Measurements from ENCODE around the gene STUB1.

Gene STUB1

GRCh38 chr16:722835-723633 lies 42.8 kb downstream of the STUB1 start:
- DNase-seq = no peak

- no peak for DNase-seq
Measured at GRCh38 chr16:723695-724094, 43.5 kb downstream of the STUB1 start.

- DNase-seq = no peak
Measured at GRCh38 chr16:724188-725040, 44.2 kb downstream of the STUB1 start.

GRCh38 chr16:725041-725376 lies 44.8 kb downstream of the STUB1 start:
- DNase-seq = no peak

- peak in 1 of 56 donors; percentile 43 for DNase-seq
Measured at GRCh38 chr16:725463-726187, 45.4 kb downstream of the STUB1 start.

DNA sequence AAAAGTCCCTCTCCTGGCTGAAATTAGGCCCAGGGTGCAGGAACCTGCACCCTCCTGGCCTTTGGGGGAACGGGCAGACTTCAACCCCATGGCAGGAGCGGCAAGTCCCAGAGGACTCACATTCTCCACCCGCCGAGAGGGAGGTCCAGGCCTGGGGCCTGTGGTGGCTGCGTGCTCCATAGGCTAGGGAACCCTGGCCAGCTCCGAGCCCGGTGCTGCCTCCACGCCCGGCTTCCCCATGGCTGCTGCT lies 45.9 kb downstream of the STUB1 start:
- DNase-seq = no peak

DNA sequence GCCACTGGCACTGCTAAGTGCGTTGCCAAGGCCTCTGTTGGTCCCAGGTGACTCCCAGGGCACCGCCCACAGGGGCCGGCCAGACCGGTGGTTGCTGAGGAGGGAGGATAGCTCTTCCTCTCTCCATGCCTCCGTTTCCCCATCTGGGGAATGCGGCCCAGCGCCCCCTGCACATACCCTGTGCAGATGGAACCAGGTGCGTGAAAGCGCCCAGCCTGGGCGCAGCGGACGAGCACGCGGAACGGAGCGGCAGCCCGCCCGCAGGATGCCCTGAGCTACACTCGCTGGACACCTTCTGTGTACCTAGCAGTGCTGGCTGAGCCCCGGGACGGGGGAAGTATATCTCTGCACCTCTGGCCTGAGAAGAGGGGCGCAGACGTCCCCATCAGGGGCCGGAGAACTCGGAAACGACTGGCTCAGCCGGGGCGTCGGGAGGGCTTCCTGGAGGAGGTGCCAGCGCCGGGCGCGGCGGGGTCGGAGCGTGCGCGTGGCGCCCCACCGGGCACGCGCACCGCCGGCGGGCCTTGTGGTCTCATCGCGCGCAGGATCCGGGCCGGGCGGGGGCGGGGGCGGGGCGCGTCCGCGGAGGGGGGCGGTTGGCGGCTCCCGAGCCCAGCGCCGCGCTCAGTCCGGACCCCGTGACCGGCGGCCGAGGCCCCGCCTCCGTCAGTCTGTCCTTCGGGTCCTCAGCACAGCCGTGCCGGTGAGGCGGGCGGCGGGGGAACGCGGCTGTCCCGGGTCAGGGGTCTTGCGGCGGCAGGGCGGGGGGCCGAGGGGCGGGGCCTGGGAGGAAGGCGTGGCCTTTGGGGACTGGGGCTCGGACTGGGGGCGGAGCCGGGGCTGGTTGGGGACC lies 46.5 kb downstream of the STUB1 start, which contains the start of the genes CCDC78 and HAGHL:
CCDC78 (minus strand) TSS at position 6 of the 853 bp plus-strand sequence. CDS start 76 bp downstream, outside the sequence.
HAGHL (plus strand) TSS at position 669 of the 853 bp plus-strand sequence. CDS start 404 bp downstream, outside the sequence.
- DNase-seq = peak in 44 of 56 donors; percentile 12 to 76 (median 48)

DNA sequence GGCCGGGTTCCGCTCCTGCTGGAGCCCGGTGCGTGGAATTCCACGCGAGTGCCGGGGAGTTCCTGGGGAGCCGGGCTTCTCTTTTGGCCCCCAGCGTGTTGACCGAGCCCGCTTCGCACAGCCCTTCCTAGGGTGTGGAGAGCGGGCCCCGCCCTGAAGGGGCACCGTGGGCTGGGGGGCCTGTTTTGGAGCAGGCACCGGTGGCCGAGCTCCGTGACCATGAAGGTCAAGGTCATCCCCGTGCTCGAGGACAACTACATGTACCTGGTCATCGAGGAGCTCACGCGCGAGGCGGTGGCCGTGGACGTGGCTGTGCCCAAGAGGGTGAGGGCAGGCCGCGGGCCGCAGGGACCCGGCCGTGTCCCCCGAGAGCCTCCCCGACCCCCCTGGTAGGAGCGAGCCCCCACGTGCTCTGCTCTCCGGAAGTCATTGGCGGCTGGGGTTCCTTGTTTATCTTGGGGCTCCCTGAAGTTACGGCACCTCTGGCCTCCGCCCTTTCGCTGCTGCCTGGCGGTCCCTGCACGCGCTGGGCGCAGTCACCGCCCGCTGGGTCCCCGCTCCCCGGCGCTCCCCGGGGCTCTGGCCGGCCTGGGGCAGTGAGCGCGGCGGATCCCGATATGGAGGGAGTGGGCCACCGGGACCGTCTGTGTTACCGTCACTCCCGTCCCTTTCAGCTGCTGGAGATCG lies 47.2 kb downstream of the STUB1 start:
- peak in 1 of 56 donors; percentile 54 for DNase-seq

DNA sequence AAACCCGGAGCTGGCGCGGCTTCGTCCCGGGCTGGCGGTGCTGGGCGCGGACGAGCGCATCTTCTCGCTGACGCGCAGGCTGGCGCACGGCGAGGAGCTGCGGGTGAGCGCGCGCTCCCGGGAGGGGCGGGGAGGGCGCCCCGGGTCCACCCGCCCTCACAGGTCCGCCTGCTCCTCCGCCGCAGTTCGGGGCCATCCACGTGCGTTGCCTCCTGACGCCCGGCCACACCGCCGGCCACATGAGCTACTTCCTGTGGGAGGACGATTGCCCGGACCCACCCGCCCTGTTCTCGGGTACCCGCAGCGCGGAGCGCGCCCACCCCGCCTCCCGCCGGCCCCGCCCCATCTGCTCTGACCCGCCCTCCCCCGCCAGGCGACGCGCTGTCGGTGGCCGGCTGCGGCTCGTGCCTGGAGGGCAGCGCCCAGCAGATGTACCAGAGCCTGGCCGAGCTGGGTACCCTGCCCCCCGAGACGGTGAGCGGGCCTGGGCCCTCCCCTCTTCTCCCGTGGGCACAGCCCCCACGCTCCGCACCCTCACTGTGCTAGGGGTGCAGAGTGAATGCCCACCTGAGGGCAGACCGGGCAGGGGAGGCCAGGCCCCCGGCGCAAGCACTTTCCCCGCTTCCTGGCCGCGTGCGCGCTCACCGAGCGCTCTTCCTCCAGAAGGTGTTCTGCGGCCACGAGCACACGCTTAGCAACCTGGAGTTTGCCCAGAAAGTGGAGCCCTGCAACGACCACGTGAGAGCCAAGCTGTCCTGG lies 48.1 kb downstream of the STUB1 start:
- DNase-seq = peak in 47 of 56 donors; percentile 19 to 82 (median 53)

GRCh38 chr16:728890-729744 lies 48.9 kb downstream of the STUB1 start:
- DNase-seq = peak in 26 of 56 donors; percentile 21 to 82 (median 46)

GRCh38 chr16:729768-730665 lies 49.8 kb downstream of the STUB1 start:
- no peak for DNase-seq

DNA sequence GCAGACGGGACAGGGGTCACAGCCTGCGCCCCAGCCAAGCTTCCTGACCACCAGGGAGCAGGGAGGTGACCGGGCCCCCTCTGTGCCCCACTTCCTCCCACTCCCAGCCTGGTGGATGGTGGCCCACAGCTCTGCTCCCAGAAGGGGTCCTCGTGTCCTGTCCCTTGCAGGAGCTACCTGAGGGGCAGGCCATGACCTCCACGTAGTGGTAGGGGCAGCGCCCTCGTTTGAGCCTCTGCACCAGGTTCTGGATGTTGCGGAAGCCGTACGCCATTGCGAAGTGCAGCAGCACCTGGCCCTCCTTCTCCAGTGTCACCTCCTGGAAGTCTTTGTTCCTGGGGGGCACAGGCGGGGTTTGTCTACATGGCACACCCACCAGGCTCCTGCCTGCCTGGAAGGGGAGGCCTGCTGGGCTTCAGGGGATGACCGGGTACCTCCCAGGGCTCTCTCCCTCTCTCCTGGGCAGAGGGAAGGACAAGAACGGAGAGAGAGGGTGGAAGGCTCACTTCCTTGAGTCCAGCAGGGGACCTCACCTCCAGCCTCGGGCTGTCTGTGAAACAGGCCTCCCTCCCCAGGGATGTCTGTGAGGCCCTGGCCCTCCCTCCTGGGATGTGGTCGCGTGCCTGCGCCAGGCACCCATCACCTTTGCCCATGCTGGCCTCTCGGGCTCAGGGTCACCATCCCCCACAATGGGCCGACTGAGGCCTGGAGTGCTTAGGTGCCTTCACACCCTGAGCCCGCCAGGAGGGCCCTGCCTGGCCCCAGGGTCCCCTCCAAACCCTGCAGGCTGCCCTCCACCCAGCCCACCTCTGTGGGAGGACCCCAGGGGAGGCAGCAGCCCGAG lies 50.7 kb downstream of the STUB1 start:
- no peak for DNase-seq

GRCh38 chr16:732332-732731 lies 52.1 kb downstream of the STUB1 start:
- DNase-seq = no peak
